CD14-positive monocyte (primary cell): ENCODE data around the gene CSPG4. TPM values are rescaled to one million over a fixed set of nuclear protein-coding genes. Genes with fewer than 3 reads are reported as not detected.

Experiments
- DNase-seq, 3 donors: peaks; one replicate each; pipeline ENCODE4 v3.0.0-alpha.2; 2011 to 2022
- H2AFZ ChIP-seq: 2 replicates; pipeline ENCODE4 v1.6.0; 2012; ENCODE audit warnings: mild to moderate bottlenecking, low read depth, low read length, inconsistent platforms; ENCODE audit not compliant: insufficient read depth, poor library complexity, severe bottlenecking
- H3K27ac ChIP-seq, 2 donors: 1 replicate in 1 of 2; 2 replicates in 1 of 2; pipeline ENCODE4 v1.5.1; 2012 to 2013; ENCODE audit warnings: low read length in 2 of 2, control low read depth in 1 of 2, inconsistent platforms in 1 of 2, low read depth in 1 of 2, mild to moderate bottlenecking in 1 of 2
- H3K27me3 ChIP-seq, 2 donors: one replicate each; pipeline versions ENCODE4 v1.6.0 to v1.6.1; 2011 to 2013; ENCODE audit warnings: low read length in 2 of 2; ENCODE audit not compliant: control insufficient read depth in 2 of 2, insufficient read depth in 2 of 2
- H3K36me3 ChIP-seq, 2 donors: replicated peaks in 1 of 2; 1 replicate in 1 of 2; 2 replicates in 1 of 2; pipeline versions ENCODE4 v1.5.1 to v1.6.1; 2012 to 2013; ENCODE audit warnings: low read length in 2 of 2, control low read depth in 1 of 2, inconsistent platforms in 1 of 2, mild to moderate bottlenecking in 1 of 2; ENCODE audit not compliant: insufficient read depth in 2 of 2, control insufficient read depth in 1 of 2
- H3K4me1 ChIP-seq, 2 donors: 1 replicate in 1 of 2; 2 replicates in 1 of 2; pipeline versions ENCODE4 v1.5.1 to v1.6.1; 2012 to 2013; ENCODE audit warnings: low read length in 2 of 2, control low read depth in 1 of 2, inconsistent platforms in 1 of 2, mild to moderate bottlenecking in 1 of 2, moderate library complexity in 1 of 2; ENCODE audit not compliant: insufficient read depth in 2 of 2, control insufficient read depth in 1 of 2
- H3K4me2 ChIP-seq: replicated peaks from 2 replicates; pipeline ENCODE3; 2012; ENCODE audit warnings: low read length, moderate library complexity, mild to moderate bottlenecking; ENCODE audit not compliant: poor library complexity, severe bottlenecking; ENCODE audit errors: extremely low read depth
- H3K4me3 ChIP-seq, 3 experiments: fragments of 200-600 bp in 1 of 3; sonication (generic) in 1 of 3; replicated peaks in 1 of 3; 1 replicate in 2 of 3; 2 replicates in 1 of 3; pipeline ENCODE4 v1.5.1; 2011 to 2013; ENCODE audit warnings: low read length in 3 of 3, mild to moderate bottlenecking in 3 of 3, control low read depth in 2 of 3, low read depth in 2 of 3, inconsistent platforms in 1 of 3, moderate library complexity in 1 of 3
- H3K79me2 ChIP-seq: 2 replicates; pipeline ENCODE4 v1.6.0; 2012; ENCODE audit warnings: mild to moderate bottlenecking, control low read depth, inconsistent platforms, low read length, moderate library complexity; ENCODE audit not compliant: insufficient read depth
- H3K9ac ChIP-seq: 2 replicates; pipeline ENCODE4 v1.6.0; 2017; ENCODE audit warnings: low read length, mild to moderate bottlenecking; ENCODE audit not compliant: insufficient read depth, poor library complexity, severe bottlenecking
- H3K9me3 ChIP-seq, 2 donors: replicated peaks in 1 of 2; 1 replicate in 1 of 2; 2 replicates in 1 of 2; pipeline versions ENCODE4 v1.5.1 to v1.6.1; 2012 to 2013; ENCODE audit warnings: low read length in 2 of 2, control low read depth in 1 of 2; ENCODE audit not compliant: control insufficient read depth in 1 of 2, insufficient read depth in 1 of 2
- H4K20me1 ChIP-seq: 2 replicates; pipeline ENCODE4 v1.6.0; 2012; ENCODE audit warnings: mild to moderate bottlenecking, low read length, control low read depth, moderate library complexity; ENCODE audit not compliant: insufficient read depth
- H3K27ac Mint-ChIP-seq, 7 donors: one replicate each; pipeline ENCODE4 v1.8.0; 2020; ENCODE audit warnings: mild to moderate bottlenecking in 7 of 7, mixed read lengths in 7 of 7, moderate library complexity in 6 of 7, inconsistent platforms in 2 of 7
- H3K27me3 Mint-ChIP-seq, 3 donors: one replicate each; pipeline ENCODE4 v1.8.0; 2021 to 2022; ENCODE audit warnings: low read depth in 3 of 3, mild to moderate bottlenecking in 3 of 3, mixed read lengths in 3 of 3, moderate library complexity in 3 of 3, inconsistent platforms in 1 of 3
- H3K36me3 Mint-ChIP-seq, 2 donors: one replicate each; pipeline ENCODE4 v1.8.0; 2020; ENCODE audit warnings: mixed read lengths in 2 of 2, inconsistent platforms in 1 of 2, mild to moderate bottlenecking in 1 of 2
- H3K4me1 Mint-ChIP-seq: one replicate; pipeline ENCODE4 v1.8.0; 2020; ENCODE audit warnings: mild to moderate bottlenecking, mixed read lengths
- H3K4me3 Mint-ChIP-seq, 2 donors: one replicate each; pipeline ENCODE4 v1.8.0; 2020; ENCODE audit warnings: mild to moderate bottlenecking in 2 of 2, mixed read lengths in 2 of 2, moderate library complexity in 1 of 2
- H3K9me3 Mint-ChIP-seq, 7 donors: one replicate each; pipeline ENCODE4 v1.8.0; 2020 to 2022; ENCODE audit warnings: mixed read lengths in 7 of 7, mild to moderate bottlenecking in 6 of 7, moderate library complexity in 6 of 7, inconsistent platforms in 2 of 7
- CTCF ChIP-seq: fragments of 200-600 bp; IDR thresholded peaks from one replicate; pipeline ENCODE4 v1.8.0; 2022; ENCODE audit warnings: antibody characterized with exemption, mild to moderate bottlenecking
- WGBS: methylation state at CpG from one replicate; pipeline ENCODE4 v1.1.5; 2013; ENCODE audit warnings: missing lambda C conversion rate; ENCODE audit not compliant: insufficient coverage; 5-methylcytosine and 5-hydroxymethylcytosine counted together
- intact Hi-C, 2 donors: fragments of 100-400 bp; cut with micrococcal nuclease; formaldehyde crosslinking; loops; one replicate each; pipeline versions ENCODE4 v1.15.0 to v1.15.1; 2023
- polyA plus RNA-seq, 3 donors: library from polyadenylated mRNA; depleted of rRNA in 1 of 3; unstranded in 2 of 3; stranded (reverse) in 1 of 3; fragments of 300-500 nt in 2 of 3; fragments of >200 nt in 1 of 3; fragmentation: Illumina TruSeq in 2 of 3; gene quantifications; 1 replicate in 2 of 3; 2 replicates in 1 of 3; pipeline ENCODE4 v1.2.3, GENCODE V29; 2012 to 2021

CSPG4 gene
- polyA plus RNA-seq, 3 donors = not detected

- DNase-seq = no peak
- Mint-ChIP-seq H3K9me3 (peaks cover 0 to 4% (median 0%) of the 10 kb centered on the region in 7 donors), H3K4me1 (peaks cover 35% of the 10 kb centered on the region), H3K36me3 (no peaks in the 10 kb centered on the region), H3K27me3 (peaks cover 5 to 11% (median 6%) of the 10 kb centered on the region in 3 donors), H3K27ac (peak overlapping the region in 4 of 7 donors; percentile 15 to 92 (median 82)), H3K4me3 (peak overlapping the region; percentile 27 to 96)
- intact Hi-C loops = no loop called here
- TF ChIP-seq CTCF = no peak
- Histone ChIP-seq H3K27ac (no peak overlapping the region), H3K4me1 (peaks cover 36 to 42% of the 10 kb centered on the region in 2 donors), H3K9ac (no peak overlapping the region), H3K4me3 (no peak overlapping the region), H3K9me3 (no peaks in the 10 kb centered on the region), H3K36me3 (no peaks in the 10 kb centered on the region), H2AFZ (peak overlapping the region; percentile 87), H4K20me1 (no peaks in the 10 kb centered on the region), H3K4me2 (no peak overlapping the region), H3K79me2 (peaks cover 3% of the 10 kb centered on the region), H3K27me3 (no peaks in the 10 kb centered on the region)
- 94% methylated on average over 5 of the region's 5 CpGs for WGBS
These were observed 27.1 kb upstream of the CSPG4 start for GRCh38 chr15:75739791-75740190.

- peak overlapping the region; percentile 81 for H3K4me2 ChIP-seq
- H3K4me1 Mint-ChIP-seq = peaks cover 39% of the 10 kb centered on the region
- WGBS = 8% methylated on average over 51 of the region's 54 CpGs
- peak overlapping the region; percentile 87 for H2AFZ ChIP-seq
- intact Hi-C loops = no loop called here
- peaks cover 0 to 4% (median 0%) of the 10 kb centered on the region in 7 donors for H3K9me3 Mint-ChIP-seq
- H3K9me3 ChIP-seq = no peaks in the 10 kb centered on the region
- H4K20me1 ChIP-seq = no peaks in the 10 kb centered on the region
- peak overlapping the region; percentile 74 for H3K9ac ChIP-seq
- H3K27me3 ChIP-seq = no peaks in the 10 kb centered on the region
- no peaks in the 10 kb centered on the region for H3K36me3 ChIP-seq
- peaks cover 5 to 8% (median 6%) of the 10 kb centered on the region in 3 donors for H3K27me3 Mint-ChIP-seq
- H3K4me1 ChIP-seq = peaks cover 39 to 43% of the 10 kb centered on the region in 2 donors
- H3K4me3 ChIP-seq = peak overlapping the region; percentile 71 to 84 (median 84)
- peak overlapping the region; percentile 32 to 80 for H3K27ac ChIP-seq
- no peaks in the 10 kb centered on the region for H3K36me3 Mint-ChIP-seq
- peak; percentile 89 to 94 (median 90) for DNase-seq
- no peak for TF ChIP-seq CTCF
- H3K27ac Mint-ChIP-seq = peak overlapping the region in 6 of 7 donors; percentile 82 to 94 (median 88)
- peaks cover 3% of the 10 kb centered on the region for H3K79me2 ChIP-seq
- peak overlapping the region; percentile 87 to 96 for H3K4me3 Mint-ChIP-seq
These were observed 26.1 kb upstream of the CSPG4 start for GRCh38 chr15:75738647-75739325.
